Right atrium auricular region (tissue), 2 donors: ENCODE data around the gene RTN1. TPM values are rescaled to one million over a fixed set of nuclear protein-coding genes. Genes with fewer than 3 reads are reported as not detected.
"Not testable (repeated sequence)": the region's sequence is repeated elsewhere in the genome, so short reads cannot be mapped to it uniquely, and the experiment has no call there.

ENCODE experiments used
- DNase-seq: peaks from one replicate; pipeline ENCODE4 v3.0.0-alpha.2; 2019; ENCODE audit warnings: low spot score
- H3K27ac ChIP-seq, 2 donors: fragments of 200-600 bp; sonication (generic); 1 replicate in 1 of 2; 2 replicates in 1 of 2; pipeline ENCODE4 v1.5.1; 2016 to 2019
- H3K27me3 ChIP-seq, 2 donors: fragments of 200-600 bp; sonication (generic); one replicate each; pipeline versions ENCODE4 v1.5.1 to v1.6.0; 2017 to 2019
- H3K36me3 ChIP-seq: fragments of 200-600 bp; sonication (generic); one replicate; pipeline ENCODE4 v1.5.1; 2016
- H3K4me1 ChIP-seq, 2 donors: fragments of 200-600 bp; sonication (generic); one replicate each; pipeline versions ENCODE4 v1.5.1 to v1.6.0; 2017 to 2019
- H3K4me3 ChIP-seq, 2 donors: fragments of 200-600 bp; sonication (generic); 1 replicate in 1 of 2; 2 replicates in 1 of 2; pipeline ENCODE4 v1.5.1; 2017 to 2019; ENCODE audit warnings: mild to moderate bottlenecking in 1 of 2, moderate library complexity in 1 of 2
- H3K9me3 ChIP-seq, 2 donors: fragments of 200-600 bp; sonication (generic); one replicate each; pipeline ENCODE4 v1.5.1; 2019
- CTCF ChIP-seq, 2 donors: fragments of 200-600 bp; sonication (generic); IDR thresholded peaks; one replicate each; pipeline ENCODE4 v1.5.1; 2019; ENCODE audit warnings: antibody characterized with exemption in 2 of 2
- total RNA-seq, 2 donors: library from RNA; depleted of rRNA; stranded (reverse); fragments of >200 nt; gene quantifications; one replicate each; pipeline ENCODE4 v1.1.0, GENCODE V29; 2016

RTN1 gene
- total RNA-seq, 2 donors from 2014 or later = 1.3 to 2.7 TPM

DNA sequence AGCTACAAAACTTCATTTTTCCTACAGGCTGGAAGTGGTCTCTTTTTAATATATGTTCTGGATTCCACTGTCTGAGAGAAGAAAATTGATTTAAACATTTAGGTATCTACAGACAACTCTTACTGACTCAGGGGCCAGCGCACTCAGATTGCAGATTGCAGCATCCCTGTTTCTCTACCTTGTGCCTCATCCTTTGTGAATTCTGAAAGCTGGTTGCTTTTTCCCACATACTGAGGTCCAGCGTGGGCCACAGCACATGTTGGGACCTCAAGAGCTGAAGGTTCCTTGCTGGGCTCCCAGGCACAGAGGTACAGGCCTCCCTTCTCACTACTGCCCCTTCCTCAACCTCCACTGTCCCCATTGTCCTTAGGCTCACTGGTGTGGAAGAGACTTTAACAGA, 192.2 kb downstream of the RTN1 start:
- Histone ChIP-seq H3K9me3 (no peaks in the 10 kb centered on the region), H3K4me3 (no peak overlapping the region), H3K27ac (no peak overlapping the region), H3K4me1 (no peaks in the 10 kb centered on the region), H3K36me3 (no peaks in the 10 kb centered on the region), H3K27me3 (no peaks in the 10 kb centered on the region)
- DNase-seq = no peak
- no peak for TF ChIP-seq CTCF (IDR thresholded peaks at IDR 0.05)

DNA sequence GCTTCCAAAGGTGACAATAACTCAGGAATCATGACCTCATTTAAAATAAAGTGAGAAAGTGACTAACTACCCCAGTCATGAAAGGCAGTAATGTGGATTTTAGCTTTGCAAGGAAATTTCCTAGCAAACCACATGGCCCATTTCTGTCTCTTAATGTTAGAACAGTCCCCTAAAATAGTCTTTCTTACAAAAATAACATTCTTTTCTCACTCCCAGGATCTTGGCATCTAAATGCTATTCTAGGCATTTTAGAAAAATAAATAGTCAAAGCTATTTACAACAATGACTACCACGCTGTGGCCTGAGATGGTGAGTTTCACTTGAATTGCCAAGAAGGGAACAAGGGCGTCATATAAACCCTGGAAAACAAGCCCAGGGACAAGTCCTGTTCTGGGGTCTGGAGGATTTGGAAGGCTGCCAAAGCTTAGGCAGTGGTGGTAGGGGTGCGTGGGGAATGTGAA, 192.8 kb downstream of the RTN1 start:
- TF ChIP-seq CTCF (IDR thresholded peaks at IDR 0.05) = no peak
- no peaks in the 10 kb centered on the region for H3K4me1 ChIP-seq
- no peaks in the 10 kb centered on the region for H3K36me3 ChIP-seq
- H3K4me3 ChIP-seq = no peak overlapping the region
- H3K9me3 ChIP-seq = no peaks in the 10 kb centered on the region
- no peak for DNase-seq
- H3K27ac ChIP-seq = no peak overlapping the region
- H3K27me3 ChIP-seq = no peaks in the 10 kb centered on the region

DNA sequence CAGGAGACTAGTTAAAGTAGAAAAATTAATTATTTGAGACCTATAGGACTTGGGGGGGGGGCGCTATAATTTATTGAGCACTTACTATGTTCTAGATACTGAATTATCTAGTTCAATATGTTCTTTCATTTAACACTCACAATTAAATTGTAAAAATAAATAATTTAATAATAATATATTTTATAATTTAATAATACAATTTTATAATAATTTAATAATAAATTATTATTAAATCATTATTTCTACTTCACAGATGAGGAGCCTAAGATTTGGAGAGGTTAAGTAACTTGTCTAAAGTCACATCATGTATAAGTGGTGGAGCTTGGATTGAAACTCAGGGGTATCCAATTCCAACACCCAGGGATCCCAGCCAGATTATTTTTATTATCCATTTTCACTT, 195.2 kb downstream of the RTN1 start:
- Histone ChIP-seq H3K36me3 (no peaks in the 10 kb centered on the region), H3K4me1 (no peaks in the 10 kb centered on the region), H3K4me3 (no peak overlapping the region), H3K27me3 (no peaks in the 10 kb centered on the region), H3K27ac (no peak overlapping the region), H3K9me3 (no peaks in the 10 kb centered on the region)
- no peak for TF ChIP-seq CTCF (IDR thresholded peaks at IDR 0.05)
- no peak for DNase-seq

DNA sequence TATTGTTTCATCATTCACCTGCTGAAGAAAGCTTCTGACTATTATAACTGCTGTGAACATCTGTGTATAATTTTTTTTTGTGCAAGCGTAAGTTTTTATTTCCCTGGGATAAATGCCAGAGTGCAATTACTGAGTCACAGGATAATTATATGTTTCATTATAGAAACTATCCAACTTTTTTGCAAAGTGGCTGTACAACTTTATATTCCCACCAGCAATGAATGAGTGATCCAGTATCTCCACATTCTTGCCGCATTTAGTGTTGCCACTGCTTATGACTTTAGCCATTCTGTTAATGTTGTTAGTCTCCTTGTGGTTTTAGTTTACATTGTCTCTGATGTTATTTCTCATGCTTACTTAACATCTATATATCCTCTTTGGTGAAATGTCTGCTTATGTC, 205.8 kb downstream of the RTN1 start:
- Histone ChIP-seq H3K27ac (no peak overlapping the region), H3K27me3 (no peaks in the 10 kb centered on the region), H3K36me3 (no peaks in the 10 kb centered on the region), H3K4me1 (no peaks in the 10 kb centered on the region), H3K9me3 (peaks cover 0 to 17% of the 10 kb centered on the region in 2 donors), H3K4me3 (no peak overlapping the region)
- no peak for DNase-seq
- TF ChIP-seq CTCF (IDR thresholded peaks at IDR 0.05) = no peak

GRCh38 chr14:59657769-59658168, 212.8 kb downstream of the RTN1 start:
- Histone ChIP-seq H3K4me3 (no peak overlapping the region), H3K4me1 (no peaks in the 10 kb centered on the region), H3K36me3 (no peaks in the 10 kb centered on the region), H3K27ac (no peak overlapping the region), H3K27me3 (no peaks in the 10 kb centered on the region), H3K9me3 (peaks cover 0 to 22% of the 10 kb centered on the region in 2 donors)
- TF ChIP-seq CTCF (IDR thresholded peaks at IDR 0.05) = no peak
- no peak for DNase-seq

- no peaks in the 10 kb centered on the region for H3K27me3 ChIP-seq
- no peaks in the 10 kb centered on the region for H3K4me1 ChIP-seq
- peaks cover 0 to 24% of the 10 kb centered on the region in 2 donors for H3K9me3 ChIP-seq
- TF ChIP-seq CTCF (IDR thresholded peaks at IDR 0.05) = no peak
- no peak overlapping the region for H3K4me3 ChIP-seq
- no peaks in the 10 kb centered on the region for H3K36me3 ChIP-seq
- no peak for DNase-seq
- no peak overlapping the region for H3K27ac ChIP-seq
Observed at GRCh38 chr14:59656473-59656872, 214.1 kb downstream of the RTN1 start.

- H3K27ac ChIP-seq, H3K4me3 ChIP-seq, DNase-seq, H3K27me3 ChIP-seq, H3K4me1 ChIP-seq, H3K36me3 ChIP-seq: not testable (repeated sequence)
- peaks cover 0 to 21% of the 10 kb centered on the region in 2 donors for H3K9me3 ChIP-seq
Observed at GRCh38 chr14:59654131-59654530, 216.4 kb downstream of the RTN1 start.

DNA sequence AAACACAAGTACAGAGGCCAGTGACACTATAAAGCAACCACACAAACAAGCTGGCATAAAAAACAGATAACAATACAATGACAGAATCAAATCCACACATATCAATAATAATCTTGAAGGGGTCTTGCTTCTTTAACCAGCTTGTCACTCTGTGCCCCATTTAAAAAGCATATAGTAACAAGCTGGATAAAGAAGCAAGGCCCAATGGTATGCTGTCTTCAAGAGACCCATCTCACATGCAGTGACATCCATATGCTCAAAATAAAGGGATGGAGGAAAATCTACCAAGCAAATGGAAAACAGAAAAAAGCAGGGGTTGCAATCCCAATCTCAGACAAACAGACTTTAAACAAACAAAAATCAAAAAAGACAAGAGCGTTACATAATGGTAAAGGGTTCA, 223.7 kb downstream of the RTN1 start:
- not testable (repeated sequence) for H3K36me3 ChIP-seq, H3K27me3 ChIP-seq, H3K4me3 ChIP-seq, DNase-seq, H3K4me1 ChIP-seq, H3K27ac ChIP-seq
- H3K9me3 ChIP-seq = peaks cover 0 to 52% of the 10 kb centered on the region in 2 donors
